GM21576 (cell line): ENCODE data around the gene RBMS2.

ENCODE experiments used
- ATAC-seq: cut with Tn5 transposase; IDR thresholded peaks from one replicate; pipeline ENCODE4 v1.9.1; 2021; ENCODE audit warnings: mild to moderate bottlenecking, moderate library complexity; ENCODE audit not compliant: unreplicated experiment

Gene RBMS2

DNA sequence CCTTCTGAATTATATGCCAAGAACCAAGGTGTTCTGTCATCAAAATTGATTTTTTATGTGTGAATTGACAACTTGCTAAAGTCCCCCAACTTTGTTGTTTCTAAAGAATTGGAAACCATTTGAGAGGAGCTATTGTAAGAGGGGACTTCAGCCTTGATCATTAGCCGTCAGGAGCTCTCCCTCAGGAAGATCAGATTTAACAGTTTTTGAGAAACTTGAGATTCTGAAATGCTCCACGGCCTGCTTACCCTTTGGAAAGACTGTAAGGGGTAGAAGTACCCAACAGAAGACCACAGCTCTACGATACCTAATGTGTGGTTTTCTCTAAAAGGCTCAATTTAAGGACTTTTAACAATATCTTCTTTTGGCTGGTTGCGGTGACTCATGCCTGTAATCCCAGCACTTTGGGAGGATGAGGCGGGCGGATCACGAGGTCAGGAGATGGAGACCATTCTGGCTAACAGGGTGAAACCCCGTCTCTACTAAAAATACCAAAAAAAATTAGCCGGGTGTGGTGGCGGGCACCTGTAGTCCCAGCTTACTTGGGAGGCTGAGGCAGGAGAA, 57.4 kb downstream of the RBMS2 start:
- ATAC-seq: no peak

- ATAC-seq: no peak
Measured at GRCh38 chr12:56581418-56582145, 60.0 kb downstream of the RBMS2 start.

- ATAC-seq: no peak
Measured at GRCh38 chr12:56585098-56585497, 63.5 kb downstream of the RBMS2 start.

- no peak for ATAC-seq
Measured at GRCh38 chr12:56589783-56590182, 68.2 kb downstream of the RBMS2 start.

- ATAC-seq: peak; percentile 55
Measured at GRCh38 chr12:56590237-56590830, 68.7 kb downstream of the RBMS2 start.

GRCh38 chr12:56591126-56591525, 69.5 kb downstream of the RBMS2 start:
- no peak for ATAC-seq

DNA sequence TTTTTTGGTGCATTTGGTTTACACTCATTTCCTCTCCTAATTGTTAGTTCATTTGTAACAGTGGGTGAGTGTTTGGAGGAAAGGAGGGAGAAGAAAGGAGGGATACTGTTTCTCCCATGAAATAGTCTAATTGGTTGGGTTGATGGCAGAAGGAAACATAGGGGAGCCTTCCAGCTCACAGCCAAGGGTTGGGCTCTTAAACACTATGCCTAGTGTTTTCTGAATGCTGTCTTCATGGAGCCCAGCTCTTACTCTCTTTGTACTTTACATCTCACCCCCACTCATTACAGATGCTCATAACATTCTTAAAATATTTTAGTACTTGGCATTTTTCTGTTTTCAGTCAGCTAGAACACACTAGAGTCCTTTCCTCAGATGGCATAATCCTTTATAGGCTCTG, 70.3 kb downstream of the RBMS2 start:
- ATAC-seq: no peak

GRCh38 chr12:56593909-56594621, 72.4 kb downstream of the RBMS2 start:
- no peak for ATAC-seq

GRCh38 chr12:56596815-56597214, 75.2 kb downstream of the RBMS2 start:
- no peak for ATAC-seq

DNA sequence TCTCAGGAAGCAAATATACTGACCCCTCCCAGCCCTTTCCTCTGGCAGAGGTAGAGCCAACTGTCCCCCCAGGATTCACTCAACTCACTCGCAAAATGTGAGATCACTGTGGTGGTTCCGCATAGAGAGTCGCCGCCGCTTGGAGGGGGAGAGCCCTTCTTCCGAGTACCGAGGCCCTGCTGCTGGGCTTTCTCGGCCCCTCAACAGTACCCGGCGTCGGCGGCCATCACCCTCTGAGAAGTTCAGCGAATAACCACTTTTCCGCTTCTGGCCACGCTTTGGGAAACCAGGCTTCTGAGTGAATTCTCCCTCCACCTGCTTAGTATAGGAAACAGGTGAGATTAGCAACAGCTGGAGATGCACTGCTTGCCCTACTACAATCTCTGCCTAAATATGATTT, 77.4 kb downstream of the RBMS2 start:
- ATAC-seq: no peak

- ATAC-seq: no peak
Measured at GRCh38 chr12:56599797-56600196, 78.2 kb downstream of the RBMS2 start.

DNA sequence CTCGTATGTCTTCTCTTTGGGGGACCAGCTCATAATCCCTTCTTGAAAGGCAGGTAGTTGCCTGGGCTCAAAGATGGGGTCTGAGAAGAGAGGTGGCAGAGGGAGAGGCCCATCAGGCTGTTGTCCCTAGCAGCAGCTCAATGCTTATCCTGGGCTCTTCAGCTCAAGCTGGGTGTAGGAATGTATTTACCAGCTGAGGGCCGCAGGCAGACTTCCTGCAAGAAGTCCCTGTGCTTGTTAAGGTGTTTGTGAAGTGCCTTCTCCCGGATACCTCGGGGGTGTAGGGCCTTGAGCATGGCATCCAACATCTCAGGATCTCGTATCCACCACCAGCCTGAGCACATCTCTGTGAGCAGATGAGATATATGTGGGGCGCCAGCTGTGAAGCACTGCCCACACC, 79.1 kb downstream of the RBMS2 start:
- ATAC-seq: no peak

- no peak for ATAC-seq
Measured at GRCh38 chr12:56601503-56601902, 79.9 kb downstream of the RBMS2 start.

GRCh38 chr12:56602239-56602638, 80.6 kb downstream of the RBMS2 start:
- ATAC-seq: no peak

DNA sequence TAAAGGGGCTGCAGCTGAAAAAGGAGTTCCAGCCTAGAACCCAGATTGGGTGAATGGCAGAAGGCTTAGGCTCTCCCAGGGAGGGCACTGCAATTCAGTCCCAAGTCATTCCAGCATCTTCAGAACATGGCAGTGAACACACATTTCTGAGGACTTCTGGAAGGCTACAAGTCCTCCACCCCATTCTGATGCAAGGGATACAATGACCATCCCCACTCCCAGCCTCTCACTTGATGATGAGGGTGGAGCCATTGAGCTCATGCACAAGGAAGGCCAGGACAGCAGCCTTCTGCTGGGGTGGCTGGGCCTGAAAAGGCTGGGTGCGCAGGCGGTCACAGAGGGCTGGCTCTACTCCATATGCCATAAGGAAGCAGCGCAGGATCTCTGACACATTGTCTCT, 82.7 kb downstream of the RBMS2 start:
- no peak for ATAC-seq

DNA sequence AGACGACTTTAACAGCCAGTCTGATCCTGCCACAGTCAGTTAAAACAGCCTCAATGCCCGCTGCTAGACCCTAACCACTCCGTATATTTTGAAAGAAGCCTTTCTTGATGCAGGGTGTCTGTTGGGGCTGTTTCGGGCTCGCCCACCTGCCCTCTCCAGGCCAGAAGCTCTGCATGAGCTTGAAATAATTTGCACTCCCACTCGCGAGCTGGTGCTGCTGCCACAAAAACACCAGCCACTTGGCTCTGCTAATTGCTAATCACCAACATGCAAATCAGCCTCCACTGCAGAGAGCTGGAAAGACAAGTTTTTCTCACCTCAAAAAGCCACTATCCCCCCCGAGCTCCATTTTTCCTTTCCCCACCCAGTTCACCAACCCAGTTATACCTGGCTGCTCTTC, 93.0 kb downstream of the RBMS2 start:
- no peak for ATAC-seq

DNA sequence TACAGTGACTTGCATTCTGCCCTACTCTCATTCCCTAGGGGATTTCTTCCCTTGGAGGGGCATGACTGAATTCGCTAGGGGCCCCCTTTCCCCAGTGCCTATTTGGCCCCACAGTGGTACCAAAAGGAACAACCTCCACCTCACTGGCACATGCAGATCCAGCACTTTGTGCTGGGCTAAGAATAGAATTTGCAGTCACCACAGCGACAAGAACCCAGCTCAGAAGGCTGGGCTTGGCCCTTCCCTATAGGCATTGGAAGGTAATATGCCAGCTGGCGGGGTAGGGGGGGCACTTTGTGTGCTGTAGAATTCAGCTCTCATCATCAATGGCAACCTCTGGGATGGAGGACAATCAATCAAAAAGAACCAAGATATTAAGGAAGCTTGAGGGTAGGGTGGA, 94.6 kb downstream of the RBMS2 start:
- ATAC-seq: no peak

- no peak for ATAC-seq
Measured at GRCh38 chr12:56616925-56617324, 95.3 kb downstream of the RBMS2 start.

GRCh38 chr12:56622535-56622934, 100.9 kb downstream of the RBMS2 start:
- ATAC-seq: no peak

- ATAC-seq: no peak
Measured at GRCh38 chr12:56626701-56627100, 105.1 kb downstream of the RBMS2 start.

DNA sequence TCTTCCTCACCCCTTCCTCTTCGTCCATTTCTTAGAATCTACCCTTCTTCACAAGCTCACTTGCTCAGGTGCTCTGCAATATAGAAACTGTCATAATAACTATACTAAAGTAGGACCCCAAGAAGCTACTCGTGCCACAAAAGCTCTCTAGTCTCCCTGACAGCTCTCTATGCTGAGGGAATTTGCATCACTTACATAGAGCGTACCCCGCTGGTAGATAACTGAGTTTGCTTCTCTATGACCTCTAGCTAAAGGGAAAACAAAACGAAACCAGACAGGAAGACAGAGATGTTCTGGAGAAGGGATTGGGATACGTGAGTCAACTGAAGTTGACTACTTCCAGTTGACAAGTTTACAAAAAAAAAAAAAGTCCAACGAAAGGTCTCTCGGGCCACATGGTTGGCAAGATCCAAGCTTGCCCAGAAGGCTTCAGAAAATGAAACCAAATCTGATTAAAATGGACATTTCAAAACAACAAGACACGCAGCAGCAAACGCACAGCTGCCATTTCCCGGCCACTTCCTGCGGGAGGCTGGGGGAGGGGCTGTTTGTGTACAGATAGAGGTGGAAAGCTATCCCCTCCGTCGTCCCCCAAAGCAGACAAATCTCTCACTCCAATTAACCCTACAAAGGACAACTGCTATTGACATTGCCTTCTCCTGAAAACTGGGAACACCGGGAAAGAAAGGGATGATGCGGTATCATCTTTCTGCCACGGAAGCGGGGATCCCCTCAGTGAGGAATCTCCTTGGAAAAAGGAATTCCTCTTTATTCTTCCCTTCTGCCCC, 107.2 kb downstream of the RBMS2 start:
- no peak for ATAC-seq
